HG03439 (cell line): ENCODE data around the gene ZBTB3.
"Not testable (repeated sequence)": the region's sequence is repeated elsewhere in the genome, so short reads cannot be mapped to it uniquely, and the experiment has no call there.

Experiments used
- ATAC-seq: cut with Tn5 transposase; IDR thresholded peaks from one replicate; pipeline ENCODE4 v1.9.1; 2021; ENCODE audit warnings: mild to moderate bottlenecking, moderate library complexity; ENCODE audit not compliant: unreplicated experiment

The ZBTB3 gene

GRCh38 chr11:62716816-62717215 lies 37.1 kb downstream of the ZBTB3 start:
- no peak for ATAC-seq

GRCh38 chr11:62716206-62716605 lies 37.8 kb downstream of the ZBTB3 start:
- no peak for ATAC-seq

- no peak for ATAC-seq
Observed at GRCh38 chr11:62715150-62716130, 38.5 kb downstream of the ZBTB3 start.

- no peak for ATAC-seq
Observed at GRCh38 chr11:62713343-62713742, 40.6 kb downstream of the ZBTB3 start.

- no peak for ATAC-seq
Observed at GRCh38 chr11:62712861-62713260, 41.1 kb downstream of the ZBTB3 start.

- no peak for ATAC-seq
Observed at GRCh38 chr11:62712276-62712812, 41.6 kb downstream of the ZBTB3 start.

- peak; percentile 15 for ATAC-seq
Observed at GRCh38 chr11:62710001-62710345, 44.0 kb downstream of the ZBTB3 start.

GRCh38 chr11:62709247-62710000 lies 44.5 kb downstream of the ZBTB3 start:
- ATAC-seq, result peak; percentile 81

GRCh38 chr11:62708793-62709192 lies 45.2 kb downstream of the ZBTB3 start:
- no peak for ATAC-seq

- no peak for ATAC-seq
Observed at GRCh38 chr11:62708392-62708791, 45.6 kb downstream of the ZBTB3 start.

GRCh38 chr11:62707277-62707861 lies 46.6 kb downstream of the ZBTB3 start, which contains the start of the genes BSCL2 and GNG3:
Gene BSCL2 (minus strand): TSS chr11:62707424. CDS start chr11:62707195, 229 bp downstream.
Gene GNG3 (plus strand): TSS chr11:62707676. CDS start chr11:62708296, 620 bp downstream.
- no peak for ATAC-seq

- ATAC-seq, result no peak
Observed at GRCh38 chr11:62706850-62707247, 47.1 kb downstream of the ZBTB3 start.

GRCh38 chr11:62705880-62706849 lies 47.8 kb downstream of the ZBTB3 start:
- peak; percentile 42 for ATAC-seq

- ATAC-seq, result no peak
Observed at GRCh38 chr11:62705413-62705812, 48.5 kb downstream of the ZBTB3 start.

GRCh38 chr11:62703921-62704320 lies 50.0 kb downstream of the ZBTB3 start:
- not testable (repeated sequence) for ATAC-seq

- ATAC-seq, result no peak
Observed at GRCh38 chr11:62702246-62702645, 51.7 kb downstream of the ZBTB3 start.
